Measurements from ENCODE around the gene RNF144A.

Gene RNF144A

DNA sequence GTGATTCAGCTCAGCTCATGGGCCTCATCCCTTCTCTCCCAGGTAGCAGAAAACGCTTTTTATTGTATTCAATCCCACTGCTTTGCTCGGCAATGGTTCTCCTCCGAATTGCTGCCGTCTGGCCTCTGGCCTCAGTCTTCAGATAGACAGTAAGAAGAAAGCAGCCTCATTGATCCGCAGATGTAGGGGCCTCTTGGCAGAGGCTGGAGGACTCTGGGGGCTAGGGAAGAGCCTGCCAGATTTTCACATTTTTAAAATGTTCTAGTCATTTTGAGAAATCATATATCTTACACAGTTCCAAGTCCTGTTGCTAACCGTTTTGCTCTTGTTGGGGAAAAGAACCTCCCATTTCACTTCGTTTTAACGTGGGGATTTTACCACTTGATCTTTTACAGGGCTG is 123.3 kb downstream of the RNF144A start:
- no peak for TF ChIP-seq GATA3 (IDR thresholded peaks at IDR 0.05; ENCODE audit: low read depth, low read length)
- TF ChIP-seq GATA2 (IDR thresholded peaks at IDR 0.05; ENCODE audit: low read depth, low read length) = no peak

DNA sequence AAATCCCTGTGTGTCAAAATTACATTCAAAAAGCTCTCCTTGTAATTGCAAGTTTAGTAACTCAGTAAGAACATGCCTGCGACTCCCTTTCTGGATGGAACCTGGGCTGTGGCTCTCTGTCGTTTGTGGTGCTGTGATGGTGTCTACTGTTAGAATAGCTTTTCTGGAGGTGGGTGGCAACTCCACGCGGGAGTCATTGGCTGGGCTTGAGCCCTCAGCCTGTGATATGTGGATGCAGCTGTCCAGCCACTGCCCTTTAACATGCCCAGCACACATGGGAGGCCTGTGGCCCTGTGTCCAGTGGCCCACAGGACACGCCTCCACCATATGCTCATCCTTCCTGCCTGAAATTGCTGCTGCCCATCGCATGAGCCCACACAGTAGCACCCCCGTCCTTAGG is 124.2 kb downstream of the RNF144A start:
- TF ChIP-seq GATA2 (IDR thresholded peaks at IDR 0.05; ENCODE audit: low read depth, low read length) (no peak), GATA3 (IDR thresholded peaks at IDR 0.05; ENCODE audit: low read depth, low read length) (no peak)

DNA sequence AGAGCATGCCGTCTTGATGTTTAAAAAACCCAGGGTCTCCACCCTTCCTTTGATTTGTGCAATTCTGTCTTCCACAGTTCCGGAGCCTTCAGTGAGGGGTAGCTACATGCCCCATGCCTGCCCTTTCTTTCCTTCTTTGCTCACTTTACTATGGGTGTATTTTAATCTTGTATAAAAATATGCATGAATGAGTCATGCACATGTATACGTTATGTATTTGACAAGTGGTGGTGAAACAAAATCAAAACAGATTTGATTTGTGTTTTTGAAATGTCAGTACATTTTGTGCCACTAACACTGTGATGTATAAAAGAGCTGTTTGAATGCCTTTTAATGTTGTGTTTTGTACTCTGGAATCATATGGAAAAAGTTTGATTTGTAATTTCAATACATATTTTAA is 126.5 kb downstream of the RNF144A start:
- no peak for TF ChIP-seq GATA3 (IDR thresholded peaks at IDR 0.05; ENCODE audit: low read depth, low read length)
- no peak for TF ChIP-seq GATA2 (IDR thresholded peaks at IDR 0.05; ENCODE audit: low read depth, low read length)

DNA sequence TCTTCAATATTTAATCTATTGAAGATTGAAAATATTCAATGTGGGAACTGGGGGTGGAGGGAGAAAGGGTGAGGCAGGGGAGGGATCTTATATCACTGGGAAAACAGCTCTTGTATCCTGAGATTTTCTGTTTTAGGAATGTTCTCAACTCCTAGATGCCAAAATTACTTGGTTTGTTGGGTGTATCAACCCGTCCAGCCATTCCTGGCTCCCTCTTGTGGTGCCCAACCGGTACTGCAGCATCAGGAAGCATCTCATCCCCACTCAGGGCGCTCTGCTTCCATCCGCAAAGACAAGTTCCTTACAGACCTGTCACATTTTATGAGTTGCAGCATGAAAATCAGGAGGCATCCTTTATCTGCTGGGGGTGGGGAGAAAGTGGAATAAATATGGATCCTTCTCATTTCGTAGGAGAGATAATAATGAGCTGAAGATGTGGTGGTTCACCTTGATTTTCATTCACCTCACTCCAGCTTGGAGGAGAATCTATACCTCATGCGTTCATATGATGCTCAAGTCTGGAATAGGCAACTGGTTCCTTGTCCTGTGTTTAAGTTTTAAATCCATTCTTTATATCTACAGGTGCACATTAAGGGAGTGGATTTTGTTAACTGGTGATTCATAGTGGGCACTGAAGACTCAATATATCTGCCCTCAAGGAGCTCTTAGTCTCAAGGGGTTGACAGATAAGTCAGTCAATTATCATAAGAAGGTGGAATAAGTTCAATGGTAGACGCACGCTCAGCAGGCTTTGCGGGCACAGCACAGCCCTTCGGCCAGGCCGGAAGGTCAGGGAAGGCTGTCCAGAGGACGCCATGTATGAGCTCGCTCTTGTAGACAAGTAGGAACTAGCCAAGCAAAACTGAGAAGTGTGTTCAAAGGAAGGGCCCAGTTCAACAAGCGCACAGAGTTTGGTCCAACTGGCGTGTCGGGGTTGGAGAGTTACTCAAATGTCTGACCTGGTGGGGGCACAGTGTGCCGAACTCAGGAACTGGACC is 127.3 kb downstream of the RNF144A start:
- TF ChIP-seq GATA3 (IDR thresholded peaks at IDR 0.05; ENCODE audit: low read depth, low read length) = no peak
- no peak for TF ChIP-seq GATA2 (IDR thresholded peaks at IDR 0.05; ENCODE audit: low read depth, low read length)

DNA sequence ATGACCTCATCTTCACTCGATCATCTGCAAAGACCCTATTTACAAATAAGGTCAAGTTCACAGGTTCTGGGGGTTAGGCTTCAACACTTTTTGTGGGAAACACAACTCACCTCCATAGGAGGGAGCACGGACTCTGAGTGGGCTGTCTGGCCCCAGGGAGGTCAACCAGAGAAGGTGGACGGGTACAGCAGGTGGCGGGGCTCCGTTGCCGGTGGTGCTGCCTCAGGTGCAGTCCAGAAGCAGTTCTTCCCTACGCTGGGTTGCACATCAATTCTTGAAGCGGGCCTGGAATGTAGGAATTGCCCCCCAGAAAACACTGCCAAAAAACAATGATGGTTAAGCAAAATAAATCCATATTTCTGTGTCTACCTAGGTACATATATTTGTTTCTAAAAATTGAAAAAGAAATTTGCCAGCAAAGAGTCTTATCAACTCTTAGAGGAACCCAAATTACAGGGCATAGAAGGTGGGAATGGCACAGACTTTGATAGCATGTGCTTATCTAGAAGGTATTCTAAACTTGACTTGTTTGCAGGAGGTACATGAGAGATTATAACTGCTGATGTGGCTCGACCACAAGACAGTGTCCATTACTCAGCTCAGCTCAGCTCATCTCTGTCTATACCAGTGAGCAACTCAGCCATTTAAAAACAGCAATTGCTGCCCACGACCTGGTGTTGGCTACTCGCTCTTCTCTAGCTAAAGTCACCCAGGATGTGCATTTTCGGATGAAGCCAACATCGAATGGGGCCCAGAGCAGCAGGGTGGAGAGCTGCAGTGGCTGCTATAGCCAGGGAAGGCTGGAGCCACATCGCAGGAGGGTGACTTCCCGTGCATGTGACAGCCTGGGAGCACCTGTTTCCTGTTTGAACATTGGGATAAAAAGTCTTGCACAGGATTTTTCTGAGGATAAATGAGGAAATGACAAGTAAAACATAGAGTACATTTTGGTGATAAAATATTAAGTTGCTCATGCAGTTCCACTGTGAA is 128.7 kb downstream of the RNF144A start:
- no peak for TF ChIP-seq GATA2 (IDR thresholded peaks at IDR 0.05; ENCODE audit: low read depth, low read length)
- TF ChIP-seq GATA3 (IDR thresholded peaks at IDR 0.05; ENCODE audit: low read depth, low read length) = no peak

DNA sequence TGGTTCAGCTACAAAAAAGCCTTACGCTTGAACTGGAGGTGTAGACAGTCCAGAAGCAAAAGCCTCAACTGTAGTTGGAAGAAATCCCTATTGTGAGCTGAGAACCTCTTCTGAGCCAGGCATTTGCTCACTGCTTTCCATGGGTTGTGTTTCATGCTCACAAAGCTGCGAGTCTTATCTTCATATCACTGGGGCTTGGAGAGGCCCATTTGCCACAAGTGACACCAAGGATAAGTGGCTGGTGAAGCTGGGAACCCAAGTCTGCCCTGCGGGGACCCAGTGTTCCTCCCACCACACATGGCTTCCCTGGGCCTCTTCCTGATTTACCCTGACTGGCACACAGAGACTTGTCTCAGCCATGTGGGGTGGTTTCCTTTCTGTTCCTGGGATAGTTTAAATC is 130.4 kb downstream of the RNF144A start:
- no peak for TF ChIP-seq GATA2 (IDR thresholded peaks at IDR 0.05; ENCODE audit: low read depth, low read length)
- TF ChIP-seq GATA3 (IDR thresholded peaks at IDR 0.05; ENCODE audit: low read depth, low read length) = no peak

DNA sequence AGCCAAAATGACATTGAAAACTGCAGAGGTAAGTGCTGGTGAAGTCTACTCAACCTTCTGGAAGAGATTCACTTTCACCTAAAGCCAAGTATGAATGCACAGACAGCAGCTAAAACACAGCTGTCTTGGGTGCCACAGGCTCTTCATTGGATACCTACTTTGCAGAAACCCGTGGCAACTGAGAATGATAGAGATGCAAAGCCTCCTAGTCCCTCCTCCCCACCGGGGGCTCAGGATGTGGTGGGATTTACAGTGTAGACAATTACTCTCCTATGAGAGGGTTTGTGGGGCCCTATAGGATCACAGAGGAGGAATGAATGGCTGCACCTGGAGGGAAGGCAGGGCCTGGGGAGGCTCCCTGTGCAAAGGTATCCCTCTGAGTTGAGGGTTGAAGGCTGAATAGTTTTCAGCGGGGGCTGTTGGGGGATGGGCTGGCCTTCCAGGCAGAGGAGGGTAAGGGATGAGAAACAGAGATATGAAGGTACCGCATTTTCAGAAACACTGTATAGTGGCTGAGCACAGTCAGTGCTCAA is 131.6 kb downstream of the RNF144A start:
- TF ChIP-seq GATA3 (IDR thresholded peaks at IDR 0.05; ENCODE audit: low read depth, low read length) (no peak), GATA2 (IDR thresholded peaks at IDR 0.05; ENCODE audit: low read depth, low read length) (no peak)

DNA sequence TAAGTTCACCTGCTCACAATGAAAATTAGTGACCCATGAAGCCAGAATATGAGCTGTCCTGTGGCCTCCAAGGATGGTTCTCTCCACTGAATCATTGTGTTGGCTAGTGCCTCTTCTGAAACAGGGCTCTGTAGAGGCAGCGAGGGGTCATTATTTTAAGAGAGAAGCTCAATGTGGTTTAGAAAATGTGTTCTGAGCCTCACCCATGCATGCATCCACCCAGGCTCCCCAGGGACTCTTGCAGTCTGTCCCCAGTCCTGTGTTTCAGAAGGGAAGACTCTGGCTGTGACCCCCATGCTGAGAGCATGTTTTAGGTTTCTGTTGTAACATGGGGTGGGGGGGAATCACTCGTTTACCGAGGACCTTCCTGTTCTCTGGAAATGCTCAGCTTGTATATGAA is 135.2 kb downstream of the RNF144A start:
- no peak for TF ChIP-seq GATA2 (IDR thresholded peaks at IDR 0.05; ENCODE audit: low read depth, low read length)
- no peak for TF ChIP-seq GATA3 (IDR thresholded peaks at IDR 0.05; ENCODE audit: low read depth, low read length)

DNA sequence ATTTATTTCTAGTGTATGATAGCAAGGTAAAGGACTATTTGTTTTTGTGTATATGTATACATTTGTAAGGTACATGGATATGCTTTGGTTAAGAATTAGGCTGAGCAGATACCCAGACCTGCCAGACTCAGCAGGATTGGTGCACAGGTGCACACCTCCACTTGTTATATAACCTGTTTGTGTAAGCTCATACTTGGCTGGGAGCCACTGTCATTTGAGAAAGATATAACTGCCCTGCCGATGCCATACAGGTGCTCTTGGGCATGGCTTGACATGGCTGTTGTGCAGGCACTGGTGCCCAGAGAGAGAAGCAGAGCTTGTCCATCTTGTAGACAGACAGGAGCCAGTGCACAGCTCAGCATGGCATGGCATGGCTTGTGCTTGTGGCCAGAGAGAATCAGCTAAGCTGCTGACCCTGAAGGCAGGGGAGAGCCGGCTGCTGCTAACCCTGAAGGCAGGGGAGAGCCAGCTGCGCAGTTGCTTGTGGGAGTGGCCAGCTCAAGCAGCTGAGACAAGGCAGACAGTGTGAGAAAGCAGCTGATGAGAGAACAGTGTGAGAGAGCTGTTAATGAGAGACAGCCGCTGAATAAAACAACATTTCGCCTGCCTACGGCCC is 136.5 kb downstream of the RNF144A start:
- TF ChIP-seq GATA3 (IDR thresholded peaks at IDR 0.05; ENCODE audit: low read depth, low read length) (no peak), GATA2 (IDR thresholded peaks at IDR 0.05; ENCODE audit: low read depth, low read length) (no peak)

DNA sequence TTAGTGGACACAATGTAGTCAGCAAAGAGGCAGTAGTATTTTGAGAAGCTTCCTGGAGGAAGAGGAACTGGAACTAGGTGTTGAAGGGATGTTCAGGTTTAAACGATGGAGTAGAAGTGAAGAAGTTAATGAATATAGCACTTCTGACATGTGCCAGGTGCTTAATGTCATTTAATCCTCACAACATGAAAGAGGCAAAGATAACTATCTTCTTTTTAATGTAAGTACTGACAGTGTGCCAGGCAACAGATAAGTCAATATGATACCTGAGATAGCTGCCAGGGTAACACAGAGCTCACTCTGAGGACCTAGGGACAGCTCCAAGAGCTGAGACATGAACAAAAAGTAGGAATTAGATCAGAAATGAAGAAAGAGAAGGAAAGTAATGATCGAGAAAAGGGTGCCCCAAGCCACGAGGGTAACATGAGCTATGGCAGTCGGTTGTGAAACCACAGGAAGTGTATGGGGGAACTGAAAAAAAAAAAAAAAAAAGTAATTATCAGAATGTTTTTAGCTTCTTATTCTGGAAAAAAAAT is 140.7 kb downstream of the RNF144A start:
- TF ChIP-seq GATA2 (IDR thresholded peaks at IDR 0.05; ENCODE audit: low read depth, low read length) = peak; percentile 94
- peak; percentile 98 for TF ChIP-seq GATA3 (IDR thresholded peaks at IDR 0.05; ENCODE audit: low read depth, low read length)

DNA sequence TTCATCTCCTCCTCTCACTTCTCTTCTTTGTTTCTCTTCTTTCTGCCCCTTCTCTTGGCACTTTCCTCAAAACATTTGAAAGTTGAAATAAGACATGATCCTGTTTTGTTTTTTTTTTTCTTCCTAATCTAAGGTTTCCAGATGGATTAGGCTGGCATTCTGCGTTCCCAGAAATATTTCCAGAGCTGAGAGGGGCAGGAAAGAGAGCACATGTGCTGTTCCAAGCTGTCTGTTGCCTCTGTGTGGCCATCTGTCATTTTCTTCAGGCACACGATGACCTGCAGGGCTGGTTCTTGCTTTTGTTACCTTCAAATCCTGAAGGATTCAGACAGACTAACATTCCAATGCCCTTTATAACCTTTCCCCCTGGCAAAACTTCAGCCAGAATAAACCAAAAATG is 142.9 kb downstream of the RNF144A start:
- TF ChIP-seq GATA2 (IDR thresholded peaks at IDR 0.05; ENCODE audit: low read depth, low read length) = no peak

DNA sequence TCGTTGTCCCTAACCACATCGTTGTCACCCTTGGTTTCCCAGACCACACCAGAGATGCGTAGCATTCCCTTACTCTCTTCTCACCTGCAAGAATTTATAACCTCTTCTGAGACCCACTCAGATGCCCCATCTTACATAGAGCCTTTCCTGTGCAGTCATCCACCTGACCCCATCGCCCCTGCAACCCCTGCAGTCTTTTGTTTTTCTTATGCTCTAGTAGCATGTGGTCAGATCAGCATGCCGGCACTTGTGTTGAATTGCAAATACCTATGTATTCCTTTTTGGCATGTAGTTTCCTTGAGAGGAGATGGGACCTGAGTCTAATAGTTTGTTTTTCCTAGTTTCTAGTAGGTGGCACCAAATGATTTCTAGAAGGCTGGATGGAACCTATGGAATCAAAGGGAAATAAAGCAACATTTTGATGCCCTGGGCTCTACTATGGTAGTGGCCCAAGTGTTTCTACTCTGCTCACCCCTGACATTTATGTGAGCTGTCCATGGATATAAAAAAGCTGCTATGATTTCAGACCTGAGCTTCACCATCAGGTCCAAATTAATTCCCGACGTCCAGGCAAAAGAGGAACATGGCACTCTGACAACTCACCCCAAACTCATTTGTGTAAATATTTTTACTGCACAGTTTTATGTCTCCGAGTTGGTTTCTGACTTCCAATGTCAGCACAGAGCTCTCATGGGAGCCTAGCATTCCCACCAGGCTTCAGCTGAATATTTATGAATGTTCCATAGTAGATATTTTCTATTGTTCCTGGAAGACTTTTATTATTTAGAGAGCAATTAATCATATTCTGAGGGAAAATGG is 143.6 kb downstream of the RNF144A start:
- TF ChIP-seq GATA2 (IDR thresholded peaks at IDR 0.05; ENCODE audit: low read depth, low read length) = no peak
- TF ChIP-seq GATA3 (IDR thresholded peaks at IDR 0.05; ENCODE audit: low read depth, low read length) = no peak

DNA sequence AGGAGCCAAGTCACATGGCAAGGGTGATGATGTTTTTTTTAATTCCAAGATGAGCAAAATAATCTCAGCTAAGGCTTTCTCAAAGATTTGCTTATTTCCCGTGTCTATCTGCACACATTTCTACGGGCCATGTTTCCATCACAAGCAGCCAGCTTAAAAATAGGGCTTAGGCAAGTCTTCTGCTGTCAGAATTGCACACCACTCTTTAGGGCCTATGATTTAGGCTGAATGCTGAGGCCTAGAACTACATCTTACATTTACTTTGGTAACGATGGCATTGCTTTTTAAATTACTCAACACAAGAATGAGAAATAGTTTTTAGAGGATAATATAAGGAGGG is 144.2 kb downstream of the RNF144A start:
- TF ChIP-seq GATA2 (IDR thresholded peaks at IDR 0.05; ENCODE audit: low read depth, low read length) = no peak
- no peak for TF ChIP-seq GATA3 (IDR thresholded peaks at IDR 0.05; ENCODE audit: low read depth, low read length)
